HCT116 (cell line): ENCODE measurements around the gene STK16. TPM values are rescaled to one million over a fixed set of nuclear protein-coding genes. Genes with fewer than 3 reads are reported as not detected.
A peak's percentile ranks its signal among the peaks of the same experiment; 100 is the strongest.

Experiments used
- ATAC-seq: fragments of 200-7000 bp; cut with Tn5 transposase; 2 replicates; pipeline ENCODE4 v1.9.1; 2020; ENCODE audit warnings: mild to moderate bottlenecking, moderate library complexity
- BruUV-seq: library from RNA; stranded (reverse); fragments of 400-500 nt; replicated peaks from 2 replicates; lab custom pipeline; 2021; lab: Mats Ljungman, UMichigan
- CTCF ChIA-PET: fragments of 300-600 bp; sonication (Branson Sonifier 250); formaldehyde crosslinking; loops from one replicate; lab custom pipeline; 2021; ENCODE audit warnings: antibody characterized with exemption; lab: Charles Lee
- POLR2A ChIA-PET: fragments of 300-600, 350-600 bp; sonication (Branson Sonifier 250); formaldehyde crosslinking; loops from one replicate; lab custom pipeline; 2021; ENCODE audit warnings: antibody characterized with exemption; lab: Charles Lee
- RAD21 ChIA-PET, 2 experiments: fragments of 300-600 bp; sonication (Branson Sonifier 250); formaldehyde crosslinking; loops; one replicate each; lab custom pipeline; 2023; ENCODE audit warnings: low total read pairs in 2 of 2; ENCODE audit not compliant: uncharacterized antibody in 2 of 2, unreplicated experiment in 2 of 2, low non-redundant PET in 1 of 2; lab: Charles Lee
- DNase-seq: peaks from one replicate; pipeline ENCODE4 v3.0.0-alpha.2; 2010; ENCODE audit warnings: low read depth, low spot score
- H2AFZ ChIP-seq: fragments of 200-600 bp; shearing (Covaris generic), sonication (generic); 2 replicates; pipeline ENCODE4 v1.6.1; 2017; ENCODE audit warnings: low read depth, mixed run types, mixed read lengths, antibody characterized with exemption, low read length; ENCODE audit not compliant: poor library complexity, severe bottlenecking
- H3K27ac ChIP-seq: 2 replicates; pipeline ENCODE4 v1.5.1; 2012; ENCODE audit warnings: low read depth, low read length
- H3K27me3 ChIP-seq: fragments of 200-600 bp; sonication (generic); 2 replicates; pipeline ENCODE4 v1.6.1; 2016; ENCODE audit warnings: mixed run types, low read length, mixed read lengths; ENCODE audit not compliant: insufficient read depth
- H3K36me3 ChIP-seq, 2 experiments: fragments of 200-500 bp in 1 of 2; fragments of 200-600 bp in 1 of 2; sonication (Bioruptor generic) in 1 of 2; sonication (generic) in 1 of 2; 2 replicates each; pipeline versions ENCODE4 v1.5.1 to v1.6.1; 2014 to 2016; ENCODE audit warnings: low read length in 2 of 2, inconsistent platforms in 1 of 2, mixed read lengths in 1 of 2, mixed run types in 1 of 2; ENCODE audit not compliant: insufficient read depth in 2 of 2, control insufficient read depth in 1 of 2
- H3K4me1 ChIP-seq, 2 experiments: fragments of 200-600 bp in 1 of 2; sonication (generic) in 1 of 2; 2 replicates each; pipeline versions ENCODE4 v1.5.1 to v1.6.1; 2012 to 2017; ENCODE audit warnings: low read length in 2 of 2, inconsistent platforms in 1 of 2, mild to moderate bottlenecking in 1 of 2, mixed read lengths in 1 of 2, mixed run types in 1 of 2, moderate library complexity in 1 of 2; ENCODE audit not compliant: insufficient read depth in 2 of 2, control insufficient read depth in 1 of 2
- H3K4me2 ChIP-seq: fragments of 200-600 bp; sonication (generic); 2 replicates; pipeline ENCODE4 v1.6.1; 2017; ENCODE audit warnings: mixed run types, low read length, mixed read lengths
- H3K4me3 ChIP-seq, 2 experiments: fragments of 200-600 bp in 1 of 2; sonication (generic) in 1 of 2; replicated peaks in 1 of 2; 2 replicates each; pipeline ENCODE4 v1.5.1; 2011 to 2016; ENCODE audit warnings: low read length in 2 of 2, control low read depth in 1 of 2, low read depth in 1 of 2, mild to moderate bottlenecking in 1 of 2, mixed read lengths in 1 of 2, mixed run types in 1 of 2
- H3K79me2 ChIP-seq: fragments of 200-600 bp; sonication (generic); 2 replicates; pipeline ENCODE4 v1.6.1; 2017; ENCODE audit warnings: mild to moderate bottlenecking, mixed run types, low read length, moderate library complexity, mixed read lengths; ENCODE audit not compliant: insufficient read depth
- H3K9ac ChIP-seq: fragments of 200-600 bp; sonication (generic); 2 replicates; pipeline ENCODE4 v1.6.1; 2016; ENCODE audit warnings: low read length, mixed read lengths
- H3K9me2 ChIP-seq: fragments of 200-600 bp; sonication (generic), shearing (Covaris generic); 2 replicates; pipeline ENCODE4 v1.6.1; 2017; ENCODE audit warnings: mixed run types, mild to moderate bottlenecking, moderate library complexity; ENCODE audit not compliant: insufficient read depth
- H3K9me3 ChIP-seq, 2 experiments: fragments of 200-500 bp in 1 of 2; fragments of 200-600 bp in 1 of 2; sonication (Bioruptor generic) in 1 of 2; sonication (generic) in 1 of 2; 2 replicates each; pipeline ENCODE4 v1.6.1; 2014 to 2017; ENCODE audit warnings: low read length in 2 of 2, mixed read lengths in 2 of 2, inconsistent platforms in 1 of 2, low read depth in 1 of 2, mild to moderate bottlenecking in 1 of 2, mixed run types in 1 of 2, moderate library complexity in 1 of 2; ENCODE audit not compliant: control insufficient read depth in 1 of 2, insufficient read depth in 1 of 2
- H4K20me1 ChIP-seq: fragments of 200-600 bp; sonication (generic), shearing (Covaris generic); 2 replicates; pipeline ENCODE4 v1.6.1; 2017; ENCODE audit warnings: mixed run types, mild to moderate bottlenecking, moderate library complexity; ENCODE audit not compliant: insufficient read depth
- ATF3 ChIP-seq: IDR thresholded peaks from 2 replicates; pipeline ENCODE4 v1.6.1; 2012
- CEBPB ChIP-seq: IDR thresholded peaks from 2 replicates; pipeline ENCODE4 v1.6.1; 2012; ENCODE audit warnings: low read depth
- CTCF ChIP-seq, 3 experiments: fragments of 200-600 bp in 1 of 3; sonication (generic) in 1 of 3; IDR thresholded peaks in 2 of 3; conservative IDR thresholded peaks in 1 of 3; 2 replicates each; pipeline ENCODE4 v1.5.1; 2012 to 2017; ENCODE audit warnings: low read depth in 2 of 3, low read length in 2 of 3, antibody characterized with exemption in 1 of 3, borderline replicate concordance in 1 of 3, control low read depth in 1 of 3, mild to moderate bottlenecking in 1 of 3, mixed read lengths in 1 of 3, mixed run types in 1 of 3, moderate library complexity in 1 of 3; ENCODE audit not compliant: insufficient read depth in 1 of 3
- EGR1 ChIP-seq: IDR thresholded peaks from 2 replicates; pipeline ENCODE4 v1.6.1; 2012; ENCODE audit warnings: low read depth
- ELF1 ChIP-seq: IDR thresholded peaks from 2 replicates; pipeline ENCODE4 v1.6.1; 2012; ENCODE audit warnings: low read depth, borderline replicate concordance
- EZH2 ChIP-seq: fragments of 200-600 bp; sonication (generic); IDR thresholded peaks from 2 replicates; pipeline ENCODE4 v1.6.1; 2017; ENCODE audit warnings: antibody characterized with exemption, mixed run types
- FOSL1 ChIP-seq: IDR thresholded peaks from 2 replicates; pipeline ENCODE4 v1.6.1; 2012; ENCODE audit warnings: low read depth
- MAX ChIP-seq: IDR thresholded peaks from 2 replicates; pipeline ENCODE4 v1.6.1; 2012
- POLR2A ChIP-seq: IDR thresholded peaks from 2 replicates; pipeline ENCODE4 v1.7.0; 2011; ENCODE audit warnings: borderline replicate concordance; ENCODE audit not compliant: insufficient read depth, insufficient read length; ENCODE audit errors: extremely low read depth
- POLR2AphosphoS5 ChIP-seq: IDR thresholded peaks from 2 replicates; pipeline ENCODE4 v1.6.1; 2011; ENCODE audit warnings: mild to moderate bottlenecking, low read depth, low read length, moderate library complexity
- RAD21 ChIP-seq: IDR thresholded peaks from 2 replicates; pipeline ENCODE4 v1.6.1; 2012; ENCODE audit warnings: low read depth, mild to moderate bottlenecking
- SIN3A ChIP-seq: IDR thresholded peaks from 2 replicates; pipeline ENCODE4 v1.6.1; 2012; ENCODE audit warnings: low read depth
- SP1 ChIP-seq: IDR thresholded peaks from 2 replicates; pipeline ENCODE4 v1.6.1; 2012; ENCODE audit warnings: low read depth
- TCF7L2 ChIP-seq: IDR thresholded peaks from 2 replicates; pipeline ENCODE4 v1.7.0; 2011; ENCODE audit warnings: borderline replicate concordance, inconsistent platforms; ENCODE audit not compliant: insufficient read depth, insufficient read length; ENCODE audit errors: extremely low read depth
- ZFX ChIP-seq: fragments of 450-650 bp; IDR thresholded peaks from 2 replicates; pipeline ENCODE4 v1.6.1; 2017
- ZNF274 ChIP-seq: fragments of 200-500 bp; sonication (Bioruptor generic); IDR thresholded peaks from 2 replicates; pipeline ENCODE4 v1.6.1; 2014; ENCODE audit warnings: mild to moderate bottlenecking, low read depth, low read length, inconsistent platforms
- intact Hi-C: fragments of 100-400 bp; cut with micrococcal nuclease; formaldehyde crosslinking; loops from 2 replicates; pipeline ENCODE4 v1.10.0; 2022
- total RNA-seq: library from RNA; stranded (reverse); gene quantifications from one replicate; pipeline ENCODE4 v1.2.1, GENCODE V29; 2021; ENCODE audit not compliant: unreplicated experiment

STK16 gene
- total RNA-seq, 1 experiment from 2014 or later: 31.4 TPM

GRCh38 chr2:219205981-219206327 is 39.3 kb upstream of the STK16 start:
- Histone ChIP-seq H3K9me2 (no peaks in the 10 kb centered on the region), H3K27ac (peak overlapping the region; percentile 68), H3K9me3 (peaks cover 0 to 9% of the 10 kb centered on the region in 2 experiments; a peak in 2 of 4 replicates), H3K4me2 (peak overlapping the region; percentile 94), H4K20me1 (no peaks in the 10 kb centered on the region), H3K9ac (peak overlapping the region; percentile 77), H2AFZ (no peak overlapping the region), H3K36me3 (peaks cover 10 to 13% of the 10 kb centered on the region in 2 experiments; a peak in 3 of 4 replicates), H3K4me1 (peaks cover 11 to 17% of the 10 kb centered on the region in 2 experiments), H3K27me3 (no peaks in the 10 kb centered on the region), H3K79me2 (no peaks in the 10 kb centered on the region), H3K4me3 (peak overlapping the region; percentile 67)
- ChIA-PET POLR2A (interaction anchor here (1.0 to 2.2 kb wide), 5 partner anchors 9 to 43 kb away, joined by 3 to 18 read pairs (median 5); partner anchors contain the start of gene CNPPD1), RAD21 (no interaction called here), CTCF (interaction anchor here (1.1 to 1.7 kb wide), 3 partner anchors 9 to 89 kb away, joined by 3 to 6 read pairs (median 5); no protein-coding TSS in a partner anchor)
- TF ChIP-seq ZNF274: no peak
- no peak for TF ChIP-seq FOSL1
- TF ChIP-seq POLR2AphosphoS5: no peak
- no peak for TF ChIP-seq TCF7L2
- no peak for TF ChIP-seq EGR1
- no peak for TF ChIP-seq RAD21
- no peak for TF ChIP-seq ZFX
- TF ChIP-seq CTCF (IDR thresholded peaks at IDR 0.05 in 2 of 3, conservative IDR thresholded peaks at IDR 0.05 in 1 of 3; ENCODE audit: borderline replicate concordance in 1 of 3, insufficient read depth in 1 of 3, low read depth in 2 of 3, low read length in 2 of 3): no peak
- no peak for TF ChIP-seq EZH2
- TF ChIP-seq ATF3: no peak
- no peak for TF ChIP-seq MAX
- TF ChIP-seq SIN3A: no peak
- no peak for TF ChIP-seq CEBPB
- TF ChIP-seq ELF1: no peak
- TF ChIP-seq POLR2A: no peak
- no peak for TF ChIP-seq SP1
- DNase-seq (no peak), ATAC-seq (no peak; the same call in 1 of the 2 replicates)
- intact Hi-C loops: loop anchor here (2.0 kb wide), 1 partner anchor 29 kb away; the partner anchor contains the start of gene CNPPD1
- BruUV-seq: no TSS peak
